Vagina (tissue), 2 donors: ENCODE results near the gene GLIPR1L1.

Experiments used
- POLR2A ChIP-seq, 2 donors: fragments of 450-650 bp; IDR thresholded peaks; one replicate each; pipeline ENCODE4 v1.6.1; 2017; ENCODE audit warnings: antibody characterized with exemption in 2 of 2, mild to moderate bottlenecking in 2 of 2, moderate library complexity in 2 of 2
- TF ChIP-seq, protein P1 (sequence below), 3 experiments: fragments of 450-650 bp in 2 of 3; fragments of 200-600 bp in 1 of 3; sonication (generic) in 1 of 3; IDR thresholded peaks; one replicate each; pipeline ENCODE4 v1.5.1; 2017 to 2019; ENCODE audit warnings: antibody characterized with exemption in 3 of 3, mild to moderate bottlenecking in 2 of 3, moderate library complexity in 2 of 3

DNA sequence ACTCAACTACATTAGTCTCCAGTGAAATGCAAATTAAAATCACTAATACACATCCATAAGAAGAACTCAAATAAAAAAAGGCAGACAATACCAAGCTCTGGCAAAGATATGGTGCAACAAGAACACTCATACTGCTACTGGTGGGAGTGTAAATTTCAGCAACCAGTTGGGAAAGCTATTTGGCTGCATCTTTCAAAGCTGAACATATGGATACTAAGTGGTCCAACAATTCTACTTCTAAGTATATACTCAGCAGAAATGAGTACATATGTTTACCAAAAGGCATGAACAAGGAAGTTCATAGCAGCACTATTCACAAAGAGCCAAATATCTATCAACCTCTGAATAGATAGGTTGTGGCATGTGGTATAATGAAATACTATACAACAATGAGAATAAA is 31.7 kb upstream of the GLIPR1L1 start:
- TF ChIP-seq, protein P1, sequence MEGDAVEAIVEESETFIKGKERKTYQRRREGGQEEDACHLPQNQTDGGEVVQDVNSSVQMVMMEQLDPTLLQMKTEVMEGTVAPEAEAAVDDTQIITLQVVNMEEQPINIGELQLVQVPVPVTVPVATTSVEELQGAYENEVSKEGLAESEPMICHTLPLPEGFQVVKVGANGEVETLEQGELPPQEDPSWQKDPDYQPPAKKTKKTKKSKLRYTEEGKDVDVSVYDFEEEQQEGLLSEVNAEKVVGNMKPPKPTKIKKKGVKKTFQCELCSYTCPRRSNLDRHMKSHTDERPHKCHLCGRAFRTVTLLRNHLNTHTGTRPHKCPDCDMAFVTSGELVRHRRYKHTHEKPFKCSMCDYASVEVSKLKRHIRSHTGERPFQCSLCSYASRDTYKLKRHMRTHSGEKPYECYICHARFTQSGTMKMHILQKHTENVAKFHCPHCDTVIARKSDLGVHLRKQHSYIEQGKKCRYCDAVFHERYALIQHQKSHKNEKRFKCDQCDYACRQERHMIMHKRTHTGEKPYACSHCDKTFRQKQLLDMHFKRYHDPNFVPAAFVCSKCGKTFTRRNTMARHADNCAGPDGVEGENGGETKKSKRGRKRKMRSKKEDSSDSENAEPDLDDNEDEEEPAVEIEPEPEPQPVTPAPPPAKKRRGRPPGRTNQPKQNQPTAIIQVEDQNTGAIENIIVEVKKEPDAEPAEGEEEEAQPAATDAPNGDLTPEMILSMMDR (IDR thresholded peaks at IDR 0.05) = no peak
- no peak for TF ChIP-seq POLR2A (IDR thresholded peaks at IDR 0.05)
